ENCODE data around the gene GAREM1. TPM values are rescaled to one million over a fixed set of nuclear protein-coding genes. Genes with fewer than 3 reads are reported as not detected.

Gene GAREM1
- total and polyA plus RNA-seq, 2 donors (not counting 3 experiments of a cell fraction or from before 2014, with no cell fraction given): 0.69 to 1.0 TPM

- DNase-seq (ENCODE audit: low read depth, low spot score): no peak
- H3K4me2 ChIP-seq (ENCODE audit: insufficient read depth, low read length): no peak overlapping the region
- H2AFZ ChIP-seq (ENCODE audit: low read depth, low read length): no peak overlapping the region
- no peak overlapping the region for H3K27ac ChIP-seq (ENCODE audit: insufficient read depth, low read depth, low read length)
- dilution Hi-C loops (cut with MboI; ENCODE audit: extremely low pct_ligation_motif_present, low sequenced_read_pairs) (no loop called here), intact Hi-C loops (cut with micrococcal nuclease) (no loop called here)
- H3K9me1 ChIP-seq (replicated peaks; ENCODE audit: control insufficient read depth, extremely low read depth, insufficient read depth, low read length): no peaks in the 10 kb centered on the region
- BruUV-seq (replicated peaks): no TSS peak
- peaks cover 1 to 2% of the 10 kb centered on the region in 2 experiments for H3K27me3 ChIP-seq (ENCODE audit: control insufficient read depth in 2 of 2, insufficient read depth in 2 of 2, low read length in 2 of 2)
- no peaks in the 10 kb centered on the region for H4K20me1 ChIP-seq (replicated peaks; ENCODE audit: control insufficient read depth, extremely low read depth, insufficient read depth, low read length)
- FAIRE-seq: no peak
- TF ChIP-seq EZH2 (IDR thresholded peaks at IDR 0.05; ENCODE audit: borderline replicate concordance, low read depth, low read length, severe bottlenecking) (no peak), JUN (IDR thresholded peaks at IDR 0.05; ENCODE audit: borderline replicate concordance, insufficient read depth, insufficient read length, low read depth) (no peak), MYC (IDR thresholded peaks at IDR 0.05; ENCODE audit: low read depth, low read length) (no peak), CTCF (IDR thresholded peaks at IDR 0.05; ENCODE audit: extremely low read depth in 1 of 2, insufficient read depth in 1 of 2, low read depth in 1 of 2, low read length in 2 of 2) (no peak), MAX (IDR thresholded peaks at IDR 0.05; ENCODE audit: insufficient read depth, insufficient read length) (no peak), FOS (IDR thresholded peaks at IDR 0.05; ENCODE audit: borderline replicate concordance, insufficient read depth, low read length) (no peak), GATA2 (IDR thresholded peaks at IDR 0.05; ENCODE audit: insufficient read depth, insufficient read length, low read depth, low read length) (no peak), POLR2A (IDR thresholded peaks at IDR 0.05; ENCODE audit: low read depth, low read length) (no peak), POLR2AphosphoS5 (IDR thresholded peaks at IDR 0.05; ENCODE audit: insufficient read depth, low read depth, low read length) (no peak)
- POLR2A ChIA-PET: no interaction called here
- H3K9me3 ChIP-seq (replicated peaks; ENCODE audit: control insufficient read depth, insufficient read depth, low read length): no peaks in the 10 kb centered on the region
- no peak overlapping the region for H3K4me3 ChIP-seq (replicated peaks in 1 of 3; ENCODE audit: insufficient read depth in 1 of 3, low read depth in 1 of 3, low read length in 3 of 3)
- no peaks in the 10 kb centered on the region for H3K4me1 ChIP-seq (ENCODE audit: control insufficient read depth, extremely low read depth, insufficient read depth, low read length)
- H3K9ac ChIP-seq (replicated peaks; ENCODE audit: extremely low read depth, insufficient read depth, low read length): no peak overlapping the region
- H3K36me3 ChIP-seq (ENCODE audit: control insufficient read depth in 2 of 2, extremely low read depth in 1 of 2, insufficient read depth in 2 of 2, low read length in 2 of 2): no peaks in the 10 kb centered on the region
- H3K79me2 ChIP-seq (ENCODE audit: control insufficient read depth, insufficient read depth, low read length): no peaks in the 10 kb centered on the region
- CTCF ChIA-PET: interaction anchor here (0.7 to 9.1 kb wide), 4 partner anchors 13 to 275 kb away, joined by 6 to 288 read pairs (median 8); partner anchors contain the start of gene GAREM1
These were observed 194.4 kb downstream of the GAREM1 start for GRCh38 chr18:32276256-32276655.

Data from endothelial cell of umbilical vein (primary cell).